GM12874 (cell line): ENCODE measurements around the gene SCFD2.

ENCODE experiments used
- CTCF ChIP-seq: IDR thresholded peaks from 2 replicates; pipeline ENCODE4 v1.5.1; 2011; ENCODE audit warnings: low read depth, mild to moderate bottlenecking, control low read depth, low read length, moderate library complexity; ENCODE audit not compliant: insufficient read depth

The SCFD2 gene

GRCh38 chr4:53240573-53240972, 125.3 kb downstream of the SCFD2 start:
- no peak for TF ChIP-seq CTCF

GRCh38 chr4:53235547-53235946, 130.3 kb downstream of the SCFD2 start:
- no peak for TF ChIP-seq CTCF

- no peak for TF ChIP-seq CTCF
Observed at GRCh38 chr4:53234669-53235068, 131.2 kb downstream of the SCFD2 start.

GRCh38 chr4:53234111-53234510, 131.8 kb downstream of the SCFD2 start:
- no peak for TF ChIP-seq CTCF

- TF ChIP-seq CTCF = no peak
Observed at GRCh38 chr4:53233114-53233795, 132.6 kb downstream of the SCFD2 start.

- no peak for TF ChIP-seq CTCF
Observed at GRCh38 chr4:53232371-53232770, 133.5 kb downstream of the SCFD2 start.

GRCh38 chr4:53228036-53228435, 137.8 kb downstream of the SCFD2 start:
- no peak for TF ChIP-seq CTCF
